ENCODE measurements around the gene S100A10.

The S100A10 gene

GRCh38 chr1:151945725-151946722 lies 47.6 kb downstream of the S100A10 start:
- DNase-seq (ENCODE audit: insufficient read length, low spot score) (no peak), FAIRE-seq (no peak)
- TF ChIP-seq CTCF (IDR thresholded peaks at IDR 0.05; ENCODE audit: insufficient read depth, missing control alignments) = no peak

- no peak for FAIRE-seq
- no peak for TF ChIP-seq CTCF (IDR thresholded peaks at IDR 0.05; ENCODE audit: insufficient read depth, missing control alignments)
- DNase-seq (ENCODE audit: insufficient read length, low spot score) = no peak
Measured at GRCh38 chr1:151944857-151945575, 48.6 kb downstream of the S100A10 start.

- FAIRE-seq (no peak), DNase-seq (ENCODE audit: insufficient read length, low spot score) (no peak)
- TF ChIP-seq CTCF (IDR thresholded peaks at IDR 0.05; ENCODE audit: insufficient read depth, missing control alignments) = no peak
Measured at GRCh38 chr1:151944126-151944856, 49.4 kb downstream of the S100A10 start.

GRCh38 chr1:151943591-151943990 lies 50.1 kb downstream of the S100A10 start:
- no peak for FAIRE-seq
- TF ChIP-seq CTCF (IDR thresholded peaks at IDR 0.05; ENCODE audit: insufficient read depth, missing control alignments) = no peak
- DNase-seq (ENCODE audit: insufficient read length, low spot score) = no peak

GRCh38 chr1:151942882-151943281 lies 50.8 kb downstream of the S100A10 start:
- no peak for DNase-seq (ENCODE audit: insufficient read length, low spot score)
- FAIRE-seq = no peak

GRCh38 chr1:151940541-151940940 lies 53.1 kb downstream of the S100A10 start:
- DNase-seq (ENCODE audit: insufficient read length, low spot score) = no peak
- FAIRE-seq = no peak

More at GRCh38 chr1:151942882-151943281, 50.8 kb downstream of the S100A10 start:
- no peak for TF ChIP-seq CTCF (IDR thresholded peaks at IDR 0.05; ENCODE audit: insufficient read depth, missing control alignments)

More at GRCh38 chr1:151940541-151940940, 53.1 kb downstream of the S100A10 start:
- no peak for TF ChIP-seq CTCF (IDR thresholded peaks at IDR 0.05; ENCODE audit: insufficient read depth, missing control alignments)

Data from D721Med (cell line).